ENCODE results near the gene ZBTB9.
"Not testable (repeated sequence)": the region's sequence is repeated elsewhere in the genome, so short reads cannot be mapped to it uniquely, and the experiment has no call there.

Gene ZBTB9

DNA sequence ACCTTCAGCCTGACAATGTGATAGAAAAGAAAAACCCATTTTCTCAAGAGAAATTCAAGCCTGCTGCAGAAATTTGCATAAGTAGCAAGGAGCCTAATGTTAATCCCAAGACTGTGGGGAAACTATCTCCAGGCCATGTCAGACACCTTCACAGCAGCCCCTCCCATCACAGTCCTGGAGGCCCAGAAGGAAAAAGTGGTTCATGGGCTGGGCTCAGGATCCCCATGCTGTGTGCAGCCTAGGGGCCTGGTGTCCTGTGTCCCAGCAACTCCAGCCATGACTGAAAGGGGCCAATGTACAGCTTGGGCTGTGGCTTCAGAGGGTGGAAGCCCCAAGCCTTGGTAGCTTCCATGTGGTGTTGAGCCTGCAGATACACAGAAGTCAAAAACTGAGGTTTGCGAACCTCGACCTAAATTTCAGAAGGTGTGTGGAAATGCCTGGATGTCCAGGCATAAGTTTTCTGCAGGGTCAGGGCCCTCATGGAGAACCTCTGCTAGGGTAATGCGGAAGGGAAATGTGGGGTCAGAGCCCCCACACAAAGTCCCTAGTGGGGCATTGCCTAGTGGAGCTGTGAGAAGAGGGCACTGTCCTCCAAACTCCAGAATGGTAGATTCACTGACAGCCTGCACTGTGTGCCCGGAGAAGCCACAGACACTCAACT lies 11.8 kb downstream of the ZBTB9 start:
- DNase-seq, result no peak

- DNase-seq, result no peak
Observed at GRCh38 chr6:33467091-33467490, 12.7 kb downstream of the ZBTB9 start.

GRCh38 chr6:33469661-33470060 lies 15.3 kb downstream of the ZBTB9 start:
- no peak for DNase-seq

DNA sequence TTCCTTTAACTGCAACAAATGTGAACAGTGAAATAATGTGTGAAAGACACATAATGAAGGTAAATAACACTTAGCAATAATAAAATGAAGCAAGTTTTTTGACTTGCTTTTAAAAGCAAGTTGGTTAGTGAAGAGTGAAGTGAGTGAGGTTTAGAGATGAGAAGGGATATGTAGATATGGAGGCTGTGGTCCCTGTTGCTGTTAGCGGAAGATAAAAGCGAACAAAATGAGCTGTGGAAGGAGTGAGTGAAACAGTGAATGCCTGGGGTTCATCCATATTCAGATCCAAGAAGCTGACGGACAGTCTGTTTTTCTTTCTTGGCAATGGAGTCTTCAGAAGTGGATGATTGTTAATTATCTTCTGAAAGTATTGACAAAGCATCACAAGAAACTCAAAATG lies 23.5 kb downstream of the ZBTB9 start:
- no peak for DNase-seq

- DNase-seq, result no peak
Observed at GRCh38 chr6:33481192-33481591, 26.8 kb downstream of the ZBTB9 start.

- not testable (repeated sequence) for DNase-seq
Observed at GRCh38 chr6:33482620-33483019, 28.2 kb downstream of the ZBTB9 start.

GRCh38 chr6:33483678-33484077 lies 29.3 kb downstream of the ZBTB9 start:
- no peak for DNase-seq

- not testable (repeated sequence) for DNase-seq
Observed at GRCh38 chr6:33484673-33485262, 30.4 kb downstream of the ZBTB9 start.

DNA sequence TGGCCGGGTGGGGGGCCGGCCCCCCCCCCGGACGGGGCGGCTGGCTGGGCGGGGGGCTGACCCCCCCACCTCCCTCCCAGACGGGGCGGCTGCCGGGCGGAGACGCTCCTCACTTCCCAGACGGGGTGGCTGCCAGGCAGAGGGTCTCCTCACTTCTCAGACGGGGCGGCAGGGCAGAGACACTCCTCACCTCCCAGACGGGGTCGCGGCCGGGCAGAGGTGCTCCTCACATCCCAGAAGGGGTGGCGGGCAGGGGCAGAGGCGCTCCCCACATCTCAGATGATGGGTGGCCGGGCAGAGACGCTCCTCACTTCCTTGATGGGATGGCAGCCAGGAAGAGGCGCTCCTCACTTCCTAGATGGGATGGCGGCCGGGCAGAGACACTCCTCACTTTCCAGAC lies 31.3 kb downstream of the ZBTB9 start:
- DNase-seq, result not testable (repeated sequence)

- no peak for DNase-seq
Observed at GRCh38 chr6:33488339-33488738, 34.0 kb downstream of the ZBTB9 start.

DNA sequence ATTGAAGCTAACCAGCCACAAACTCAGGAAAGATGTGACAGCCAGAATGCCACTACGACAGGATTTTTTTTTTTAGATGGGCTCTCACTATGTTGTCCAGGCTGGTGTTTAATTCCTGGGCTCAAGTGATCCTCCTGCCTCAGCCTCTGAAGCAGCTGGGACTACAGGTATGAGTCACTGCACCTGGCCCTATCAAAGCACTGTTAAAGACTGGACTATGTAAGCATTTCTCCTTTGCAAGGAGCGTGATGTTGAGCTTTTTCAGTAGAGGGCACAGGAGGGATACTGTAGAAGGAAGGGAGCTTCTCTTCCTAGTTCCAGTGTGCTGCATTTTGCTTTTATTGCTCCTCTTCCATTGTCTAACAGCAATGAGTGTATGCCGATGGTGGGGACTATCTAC lies 35.8 kb downstream of the ZBTB9 start:
- DNase-seq, result no peak

- DNase-seq, result no peak
Observed at GRCh38 chr6:33490621-33491020, 36.2 kb downstream of the ZBTB9 start.

GRCh38 chr6:33492093-33492492 lies 37.7 kb downstream of the ZBTB9 start:
- no peak for DNase-seq

DNA sequence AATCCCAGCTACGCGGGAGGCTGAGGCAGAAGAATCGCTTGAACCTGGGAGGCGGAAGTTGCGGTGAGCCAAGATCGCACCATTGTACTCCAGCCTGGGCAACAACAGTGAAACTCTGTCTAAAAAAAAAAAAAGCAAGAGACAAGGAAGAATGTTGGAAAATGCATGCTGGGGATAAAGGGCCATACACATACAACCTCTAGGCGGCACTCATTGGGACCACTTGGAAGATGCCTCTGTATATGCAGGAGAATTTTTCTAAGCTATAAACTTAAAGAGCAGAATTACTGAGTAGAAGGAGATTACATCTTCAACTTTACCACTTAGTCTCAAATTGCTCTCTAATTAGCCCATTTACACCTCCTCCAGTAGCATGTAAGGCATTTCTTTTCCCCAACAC lies 42.8 kb downstream of the ZBTB9 start:
- no peak for DNase-seq

DNA sequence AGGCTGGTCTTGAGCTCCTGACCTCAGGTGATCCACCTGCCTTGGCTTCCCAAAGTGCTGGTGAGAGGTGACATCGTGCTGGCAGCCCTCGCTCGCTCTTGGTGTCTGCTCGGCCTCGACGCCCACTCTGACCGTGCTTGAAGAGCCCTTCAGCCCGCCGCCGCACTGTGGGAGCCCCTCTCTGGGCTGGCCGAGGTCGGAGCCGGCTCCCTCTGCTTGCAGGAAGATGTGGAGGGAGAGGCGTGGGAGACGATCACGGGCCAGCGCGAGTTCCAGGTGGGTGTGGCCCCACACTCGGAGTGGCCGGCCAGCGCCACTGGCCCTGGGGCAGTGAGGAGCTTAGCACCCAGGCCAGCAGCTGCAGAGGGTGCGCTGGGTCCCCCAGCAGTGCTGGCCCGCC lies 48.1 kb downstream of the ZBTB9 start:
- no peak for DNase-seq

- DNase-seq, result no peak
Observed at GRCh38 chr6:33504486-33504885, 50.1 kb downstream of the ZBTB9 start.

DNA sequence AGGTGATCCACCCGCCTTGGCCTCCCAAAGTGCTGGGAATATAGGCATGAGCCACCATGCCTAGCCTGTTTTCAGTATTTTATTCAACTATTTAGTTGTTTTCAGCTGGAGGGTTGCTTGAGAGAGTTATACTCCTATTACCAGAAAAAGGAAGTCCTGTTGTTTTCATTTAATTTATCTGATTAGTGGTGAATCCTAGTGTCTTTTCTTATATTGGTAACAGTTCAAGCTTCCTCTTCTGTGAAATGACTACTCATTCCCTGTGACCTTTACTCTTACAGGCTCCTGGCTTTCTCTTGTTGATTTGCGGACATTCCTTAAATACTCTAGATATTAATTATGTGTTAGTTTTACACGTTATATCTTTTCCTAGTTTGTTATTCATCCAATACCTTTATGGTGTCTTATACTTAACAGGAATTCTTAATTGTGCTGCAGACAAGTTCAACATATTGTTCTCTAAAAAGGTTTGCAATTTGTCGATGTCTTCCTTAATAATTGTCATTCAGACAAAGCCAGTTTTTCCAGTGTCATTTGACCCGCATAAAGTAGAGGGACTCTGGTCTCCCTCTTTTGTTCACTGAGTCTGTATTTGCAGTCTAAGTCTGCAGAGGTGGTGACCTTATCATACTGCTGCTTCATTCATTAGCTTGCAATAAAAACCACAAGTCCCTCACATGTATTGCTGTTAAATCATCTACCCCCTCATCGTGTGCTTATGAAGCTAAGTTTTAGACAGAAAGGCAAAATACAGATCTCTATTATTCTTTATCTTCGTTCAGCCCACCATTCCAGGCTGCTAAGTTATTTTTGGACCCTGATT lies 51.4 kb downstream of the ZBTB9 start:
- no peak for DNase-seq
